SH-SY5Y (cell line): ENCODE data around the gene FAM47E.

Source experiments
- GATA2 ChIP-seq: IDR thresholded peaks from 2 replicates; pipeline ENCODE4 v1.6.1; 2011; ENCODE audit warnings: mild to moderate bottlenecking, low read depth, low read length
- GATA3 ChIP-seq: IDR thresholded peaks from 2 replicates; pipeline ENCODE4 v1.6.1; 2011; ENCODE audit warnings: low read depth, mild to moderate bottlenecking, low read length, moderate library complexity

GRCh38 chr4:76235407-76235806, 16.1 kb upstream of the FAM47E start:
- TF ChIP-seq GATA2 (no peak), GATA3 (no peak)
